ENCODE measurements around the gene ATXN1.

- TF ChIP-seq, protein P1, sequence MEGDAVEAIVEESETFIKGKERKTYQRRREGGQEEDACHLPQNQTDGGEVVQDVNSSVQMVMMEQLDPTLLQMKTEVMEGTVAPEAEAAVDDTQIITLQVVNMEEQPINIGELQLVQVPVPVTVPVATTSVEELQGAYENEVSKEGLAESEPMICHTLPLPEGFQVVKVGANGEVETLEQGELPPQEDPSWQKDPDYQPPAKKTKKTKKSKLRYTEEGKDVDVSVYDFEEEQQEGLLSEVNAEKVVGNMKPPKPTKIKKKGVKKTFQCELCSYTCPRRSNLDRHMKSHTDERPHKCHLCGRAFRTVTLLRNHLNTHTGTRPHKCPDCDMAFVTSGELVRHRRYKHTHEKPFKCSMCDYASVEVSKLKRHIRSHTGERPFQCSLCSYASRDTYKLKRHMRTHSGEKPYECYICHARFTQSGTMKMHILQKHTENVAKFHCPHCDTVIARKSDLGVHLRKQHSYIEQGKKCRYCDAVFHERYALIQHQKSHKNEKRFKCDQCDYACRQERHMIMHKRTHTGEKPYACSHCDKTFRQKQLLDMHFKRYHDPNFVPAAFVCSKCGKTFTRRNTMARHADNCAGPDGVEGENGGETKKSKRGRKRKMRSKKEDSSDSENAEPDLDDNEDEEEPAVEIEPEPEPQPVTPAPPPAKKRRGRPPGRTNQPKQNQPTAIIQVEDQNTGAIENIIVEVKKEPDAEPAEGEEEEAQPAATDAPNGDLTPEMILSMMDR (conservative IDR thresholded peaks at IDR 0.05; ENCODE audit: low read depth, low read length): no peak
- TF ChIP-seq EZH2 (IDR thresholded peaks at IDR 0.05; ENCODE audit: low read length, unreplicated experiment): no peak
- no peak for TF ChIP-seq EZH2phosphoT487 (IDR thresholded peaks at IDR 0.05; ENCODE audit: borderline replicate concordance, low read length)
These were observed 392.0 kb downstream of the ATXN1 start for GRCh38 chr6:16369140-16369745.

All from PC-3 (cell line).